GM23248 (cell line): Measurements from ENCODE around the gene LMAN2L.

Experiments
- EZH2 ChIP-seq: fragments of 200-600 bp; sonication (generic); IDR thresholded peaks from 2 replicates; pipeline ENCODE4 v1.6.1; 2018; ENCODE audit warnings: antibody characterized with exemption, mild to moderate bottlenecking; ENCODE audit not compliant: insufficient read depth, poor library complexity, severe bottlenecking
- EZH2phosphoT487 ChIP-seq: fragments of 200-600 bp; sonication (generic); IDR thresholded peaks from 2 replicates; pipeline ENCODE4 v1.6.1; 2018; ENCODE audit warnings: antibody characterized with exemption, moderate library complexity, mild to moderate bottlenecking, low read depth; ENCODE audit not compliant: insufficient read depth

GRCh38 chr2:96767135-96767871 is 27.4 kb upstream of the LMAN2L start:
- TF ChIP-seq EZH2 (no peak), EZH2phosphoT487 (no peak)
